HEK293 (cell line): ENCODE results near the gene RGS7.

Experiments used
- CTCF ChIA-PET: fragments of 350-600 bp; formaldehyde crosslinking; extraction: SDS; loops from one replicate; lab custom pipeline; 2021; ENCODE audit warnings: antibody characterized with exemption; lab: Yijun Ruan, JAX
- POLR2A ChIA-PET: fragments of 300-600 bp; formaldehyde crosslinking; extraction: SDS; loops from one replicate; lab custom pipeline; 2020; ENCODE audit warnings: antibody characterized with exemption, inconsistent platforms; lab: Yijun Ruan, JAX
- H3K27ac ChIP-seq: fragments of 200-500 bp; sonication (Bioruptor generic); 2 replicates; pipeline ENCODE4 v1.5.1; 2014; ENCODE audit warnings: low read depth, low read length, control low read depth, inconsistent platforms; ENCODE audit errors: extremely low read depth
- H3K36me3 ChIP-seq, 2 experiments: fragments of 200-500 bp in 1 of 2; sonication (Bioruptor generic) in 1 of 2; 1 replicate in 1 of 2; 2 replicates in 1 of 2; pipeline ENCODE4 v1.5.1; 2014 to 2017; ENCODE audit warnings: inconsistent platforms in 2 of 2, low read length in 2 of 2; ENCODE audit not compliant: control insufficient read depth in 2 of 2, insufficient read depth in 1 of 2
- H3K4me1 ChIP-seq: fragments of 200-500 bp; sonication (Bioruptor generic); 2 replicates; pipeline ENCODE4 v1.5.1; 2014; ENCODE audit warnings: mild to moderate bottlenecking, low read length, inconsistent platforms; ENCODE audit not compliant: control insufficient read depth, insufficient read depth
- H3K4me3 ChIP-seq: 2 replicates; pipeline ENCODE4 v1.5.1; 2011; ENCODE audit warnings: low read depth, mild to moderate bottlenecking, control low read depth, low read length, moderate library complexity
- H3K9me3 ChIP-seq: fragments of 200-500 bp; sonication (Bioruptor generic); 2 replicates; pipeline ENCODE4 v1.5.1; 2014; ENCODE audit warnings: low read depth, low read length, inconsistent platforms; ENCODE audit not compliant: control insufficient read depth, insufficient read depth
- CTCF ChIP-seq: fragments of 450-650 bp; formaldehyde crosslinking; IDR thresholded peaks from 2 replicates; pipeline ENCODE4 v1.5.1; 2016; ENCODE audit warnings: missing biosample characterization, missing genetic modification characterization
- PRDM1 ChIP-seq: fragments of 450-650 bp; formaldehyde crosslinking; IDR thresholded peaks from 2 replicates; pipeline ENCODE4; 2016; ENCODE audit warnings: missing biosample characterization, missing genetic modification characterization
- SALL2 ChIP-seq: fragments of 450-650 bp; formaldehyde crosslinking; IDR thresholded peaks from 2 replicates; pipeline ENCODE4 v1.5.0; 2017; ENCODE audit warnings: missing biosample characterization, mild to moderate bottlenecking, missing genetic modification characterization, borderline replicate concordance
- SCRT2 ChIP-seq: fragments of 450-650 bp; formaldehyde crosslinking; IDR thresholded peaks from 2 replicates; pipeline ENCODE4 v1.5.1; 2016; ENCODE audit warnings: missing biosample characterization, missing genetic modification characterization
- ZBTB17 ChIP-seq: fragments of 450-650 bp; formaldehyde crosslinking; IDR thresholded peaks from 2 replicates; pipeline ENCODE4 v1.5.1; 2016; ENCODE audit warnings: missing biosample characterization, missing genetic modification characterization
- ZFP37 ChIP-seq: fragments of 450-650 bp; formaldehyde crosslinking; IDR thresholded peaks from 2 replicates; pipeline ENCODE4 v1.5.1; 2016; ENCODE audit warnings: missing biosample characterization, missing genetic modification characterization
- ZNF157 ChIP-seq: fragments of 450-650 bp; formaldehyde crosslinking; IDR thresholded peaks from 2 replicates; pipeline ENCODE4 v1.5.1; 2016; ENCODE audit warnings: missing biosample characterization, missing genetic modification characterization
- ZNF211 ChIP-seq: fragments of 450-650 bp; formaldehyde crosslinking; IDR thresholded peaks from 2 replicates; pipeline ENCODE4 v1.5.1; 2016; ENCODE audit warnings: low read depth, missing biosample characterization, missing genetic modification characterization
- ZNF274 ChIP-seq, 2 experiments: fragments of 200-500 bp in 1 of 2; fragments of 450-650 bp in 1 of 2; sonication (Bioruptor generic) in 1 of 2; formaldehyde crosslinking in 1 of 2; IDR thresholded peaks; 2 replicates each; pipeline versions ENCODE4 v1.5.1 to v1.6.1; 2014 to 2016; ENCODE audit warnings: borderline replicate concordance in 1 of 2, inconsistent platforms in 1 of 2, low read length in 1 of 2, missing biosample characterization in 1 of 2, missing genetic modification characterization in 1 of 2
- ZNF341 ChIP-seq: fragments of 450-650 bp; formaldehyde crosslinking; IDR thresholded peaks from 2 replicates; pipeline ENCODE4; 2016; ENCODE audit warnings: low read depth, missing biosample characterization, missing genetic modification characterization
- ZNF366 ChIP-seq: fragments of 450-650 bp; formaldehyde crosslinking; conservative IDR thresholded peaks from 2 replicates; pipeline ENCODE4 v1.5.1; 2016; ENCODE audit warnings: missing biosample characterization, missing genetic modification characterization
- ZNF37A ChIP-seq: fragments of 450-650 bp; IDR thresholded peaks from 2 replicates; pipeline ENCODE4 v1.5.1; 2018; ENCODE audit warnings: missing biosample characterization, missing genetic modification characterization
- ZNF510 ChIP-seq: fragments of 450-650 bp; formaldehyde crosslinking; IDR thresholded peaks from 2 replicates; pipeline ENCODE4 v1.5.1; 2018; ENCODE audit warnings: mild to moderate bottlenecking, missing genetic modification characterization, missing biosample characterization; ENCODE audit not compliant: insufficient replicate concordance
- ZNF596 ChIP-seq: fragments of 450-650 bp; IDR thresholded peaks from 2 replicates; pipeline ENCODE4 v1.5.0; 2018; ENCODE audit warnings: missing biosample characterization, mild to moderate bottlenecking, missing genetic modification characterization, moderate library complexity
- ZNF76 ChIP-seq: fragments of 450-650 bp; formaldehyde crosslinking; IDR thresholded peaks from 2 replicates; pipeline ENCODE4; 2016; ENCODE audit warnings: low read depth, missing biosample characterization, missing genetic modification characterization, borderline replicate concordance
- ZNF768 ChIP-seq: fragments of 450-650 bp; formaldehyde crosslinking; IDR thresholded peaks from 2 replicates; pipeline ENCODE4 v1.5.1; 2018; ENCODE audit warnings: missing biosample characterization, mild to moderate bottlenecking, missing genetic modification characterization
- ZNF792 ChIP-seq: fragments of 450-650 bp; formaldehyde crosslinking; IDR thresholded peaks from 2 replicates; pipeline ENCODE4 v1.5.1; 2016; ENCODE audit warnings: missing biosample characterization, missing genetic modification characterization
- ZSCAN23 ChIP-seq: fragments of 450-650 bp; formaldehyde crosslinking; IDR thresholded peaks from 2 replicates; pipeline ENCODE4 v1.5.1; 2016; ENCODE audit warnings: missing biosample characterization, missing genetic modification characterization
- TF ChIP-seq, protein P1 (sequence below): fragments of 450-650 bp; formaldehyde crosslinking; IDR thresholded peaks from 2 replicates; pipeline ENCODE4 v1.5.1; 2016; ENCODE audit warnings: missing biosample characterization, missing genetic modification characterization

The RGS7 gene

DNA sequence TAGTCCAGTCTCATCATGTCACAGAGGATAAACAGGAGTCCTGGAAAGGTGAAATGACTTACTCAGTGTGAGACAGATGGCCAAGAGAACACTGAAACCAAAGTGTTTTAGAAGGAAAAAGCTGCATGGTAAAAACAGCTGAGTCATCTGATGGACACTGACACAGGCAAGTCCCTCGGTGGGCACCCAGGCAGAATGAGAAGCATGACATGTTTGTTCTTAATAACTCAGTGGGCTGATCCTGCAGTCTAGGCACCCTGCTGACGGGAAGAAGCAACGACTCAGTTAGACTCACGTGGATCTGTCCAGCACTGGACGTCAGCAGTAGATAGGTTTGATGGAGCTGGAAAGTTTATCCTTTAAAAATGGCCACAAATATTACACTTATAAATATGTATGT is 116.9 kb downstream of the RGS7 start:
- no peak overlapping the region for H3K27ac ChIP-seq
- ChIA-PET CTCF (no interaction called here), POLR2A (no interaction called here)
- TF ChIP-seq, protein P1, sequence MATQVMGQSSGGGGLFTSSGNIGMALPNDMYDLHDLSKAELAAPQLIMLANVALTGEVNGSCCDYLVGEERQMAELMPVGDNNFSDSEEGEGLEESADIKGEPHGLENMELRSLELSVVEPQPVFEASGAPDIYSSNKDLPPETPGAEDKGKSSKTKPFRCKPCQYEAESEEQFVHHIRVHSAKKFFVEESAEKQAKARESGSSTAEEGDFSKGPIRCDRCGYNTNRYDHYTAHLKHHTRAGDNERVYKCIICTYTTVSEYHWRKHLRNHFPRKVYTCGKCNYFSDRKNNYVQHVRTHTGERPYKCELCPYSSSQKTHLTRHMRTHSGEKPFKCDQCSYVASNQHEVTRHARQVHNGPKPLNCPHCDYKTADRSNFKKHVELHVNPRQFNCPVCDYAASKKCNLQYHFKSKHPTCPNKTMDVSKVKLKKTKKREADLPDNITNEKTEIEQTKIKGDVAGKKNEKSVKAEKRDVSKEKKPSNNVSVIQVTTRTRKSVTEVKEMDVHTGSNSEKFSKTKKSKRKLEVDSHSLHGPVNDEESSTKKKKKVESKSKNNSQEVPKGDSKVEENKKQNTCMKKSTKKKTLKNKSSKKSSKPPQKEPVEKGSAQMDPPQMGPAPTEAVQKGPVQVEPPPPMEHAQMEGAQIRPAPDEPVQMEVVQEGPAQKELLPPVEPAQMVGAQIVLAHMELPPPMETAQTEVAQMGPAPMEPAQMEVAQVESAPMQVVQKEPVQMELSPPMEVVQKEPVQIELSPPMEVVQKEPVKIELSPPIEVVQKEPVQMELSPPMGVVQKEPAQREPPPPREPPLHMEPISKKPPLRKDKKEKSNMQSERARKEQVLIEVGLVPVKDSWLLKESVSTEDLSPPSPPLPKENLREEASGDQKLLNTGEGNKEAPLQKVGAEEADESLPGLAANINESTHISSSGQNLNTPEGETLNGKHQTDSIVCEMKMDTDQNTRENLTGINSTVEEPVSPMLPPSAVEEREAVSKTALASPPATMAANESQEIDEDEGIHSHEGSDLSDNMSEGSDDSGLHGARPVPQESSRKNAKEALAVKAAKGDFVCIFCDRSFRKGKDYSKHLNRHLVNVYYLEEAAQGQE (tag by site-specific recombination) = peak; percentile 85
- TF ChIP-seq ZNF211 (tag by site-specific recombination) = no peak
- H3K4me1 ChIP-seq = no peaks in the 10 kb centered on the region
- H3K9me3 ChIP-seq = no peaks in the 10 kb centered on the region
- H3K36me3 ChIP-seq = no peaks in the 10 kb centered on the region
- H3K4me3 ChIP-seq = no peak overlapping the region

GRCh38 chr1:241237873-241238272 is 119.1 kb downstream of the RGS7 start:
- Histone ChIP-seq H3K4me3 (no peak overlapping the region), H3K4me1 (no peaks in the 10 kb centered on the region), H3K36me3 (no peaks in the 10 kb centered on the region), H3K27ac (no peak overlapping the region)
- ChIA-PET CTCF (interaction anchor here (1.0 kb wide), 1 partner anchor 31 kb away, joined by 3 read pairs; no protein-coding TSS in a partner anchor), POLR2A (no interaction called here)
- TF ChIP-seq ZFP37 (tag by site-specific recombination) = no peak
- no peak for TF ChIP-seq ZNF510 (tag by site-specific recombination)
- TF ChIP-seq CTCF (tag by site-specific recombination) = no peak
- no peak for TF ChIP-seq ZNF76 (tag by site-specific recombination)
- no peak for TF ChIP-seq ZNF37A
- TF ChIP-seq, all 188 proteins: peak for 0
- H3K9me3 ChIP-seq = no peaks in the 10 kb centered on the region

- H3K36me3 ChIP-seq = no peaks in the 10 kb centered on the region
- POLR2A ChIA-PET = no interaction called here
Measured at GRCh38 chr1:241235256-241235897, 121.6 kb downstream of the RGS7 start.

DNA sequence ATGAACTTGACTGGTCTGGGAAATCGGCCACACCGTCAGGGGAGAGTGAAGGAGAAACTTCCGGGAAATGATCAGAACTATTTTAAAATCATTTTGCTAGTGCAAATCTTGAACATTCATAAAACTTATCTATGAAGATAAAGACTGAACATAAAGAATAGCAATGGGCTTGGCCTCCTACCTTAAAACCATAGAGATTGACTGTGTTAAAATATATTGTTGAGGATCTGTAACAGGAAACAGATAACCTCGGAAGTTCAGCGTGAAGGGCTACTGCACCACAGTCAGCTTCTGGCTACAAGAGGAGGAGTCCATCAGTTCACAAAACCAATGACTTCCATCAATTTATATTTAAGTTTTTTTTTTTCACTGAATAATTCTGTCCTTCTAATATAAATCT is 127.3 kb downstream of the RGS7 start:
- no peak overlapping the region for H3K27ac ChIP-seq
- H3K9me3 ChIP-seq = no peaks in the 10 kb centered on the region
- ChIA-PET POLR2A (no interaction called here), CTCF (interaction anchor here (1.1 to 1.3 kb wide), 2 partner anchors 10 to 69 kb away, joined by 3 to 6 read pairs; no protein-coding TSS in a partner anchor)
- H3K4me1 ChIP-seq = peaks cover 12% of the 10 kb centered on the region; the same call in 1 of the 2 replicates
- no peaks in the 10 kb centered on the region for H3K36me3 ChIP-seq
- no peak overlapping the region for H3K4me3 ChIP-seq
- TF ChIP-seq SALL2 (no peak), ZNF274 (IDR thresholded peaks at IDR 0.05; ENCODE audit: low read length) (no peak), ZNF274 (tag by site-specific recombination; IDR thresholded peaks at IDR 0.05; ENCODE audit: borderline replicate concordance) (no peak), ZNF792 (tag by site-specific recombination) (no peak), ZBTB17 (no peak), SCRT2 (tag by site-specific recombination) (no peak), ZNF341 (no peak), ZNF768 (tag by site-specific recombination) (no peak)

More at GRCh38 chr1:241235256-241235897, 121.6 kb downstream of the RGS7 start:
- Histone ChIP-seq H3K4me1 (no peaks in the 10 kb centered on the region), H3K9me3 (no peaks in the 10 kb centered on the region), H3K27ac (no peak overlapping the region), H3K4me3 (no peak overlapping the region)
- CTCF ChIA-PET = no interaction called here
- TF ChIP-seq ZNF596 (tag by site-specific recombination) (peak; percentile 83), ZSCAN23 (tag by site-specific recombination) (0 out of 2 replicates have a peak, but pooled peaks have one; percentile 24), ZNF157 (no peak), PRDM1 (tag by site-specific recombination) (peak; percentile 98), ZNF76 (tag by site-specific recombination) (no peak), ZNF366 (tag by site-specific recombination) (peak; percentile 94)
- TF ChIP-seq, all 188 proteins: peak for 4
